HG03139 (cell line): ENCODE data around the gene STXBP1.

ENCODE experiments used
- ATAC-seq: cut with Tn5 transposase; IDR thresholded peaks from one replicate; pipeline ENCODE4 v1.9.1; 2021; ENCODE audit not compliant: unreplicated experiment

Gene STXBP1

GRCh38 chr9:127651697-127652610, 39.9 kb downstream of the STXBP1 start:
- no peak for ATAC-seq

DNA sequence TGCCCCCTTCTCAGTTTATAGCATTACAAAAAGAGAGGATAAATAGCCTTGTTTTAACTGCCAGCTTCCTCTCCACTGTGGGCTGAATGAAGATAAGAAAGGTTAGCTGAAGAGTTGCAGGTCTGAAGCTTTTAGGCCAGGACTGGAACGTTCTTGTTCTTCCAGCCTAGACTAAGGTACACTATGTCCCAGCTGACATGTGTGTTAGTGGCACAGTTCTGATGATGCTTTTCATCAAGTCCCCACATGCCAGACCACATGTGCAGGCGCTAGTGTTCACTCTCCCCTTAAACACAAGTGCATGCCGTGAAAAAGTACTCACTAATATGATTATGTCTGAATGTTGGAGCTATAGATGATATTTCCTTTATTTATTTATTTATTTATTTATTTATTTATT, 40.7 kb downstream of the STXBP1 start:
- ATAC-seq: no peak

DNA sequence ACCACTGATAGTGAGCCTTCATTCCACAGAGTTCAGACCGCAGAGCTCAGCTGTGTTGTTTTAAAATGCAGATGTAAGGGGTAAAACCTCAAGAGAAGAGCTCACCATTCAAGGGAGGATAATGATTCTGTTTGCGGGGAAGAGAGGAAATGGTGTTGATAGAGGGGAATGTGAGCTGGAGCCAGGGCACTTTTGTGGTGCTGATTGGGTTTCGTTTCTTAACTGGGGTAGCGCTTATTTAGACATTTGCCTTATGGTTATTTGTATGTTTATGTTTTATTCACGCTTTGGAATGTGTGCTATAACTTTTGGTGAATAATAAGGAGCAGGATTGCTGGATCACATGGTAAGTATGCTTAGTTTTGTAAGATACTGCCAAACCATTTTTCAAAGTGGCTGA, 42.5 kb downstream of the STXBP1 start:
- ATAC-seq: no peak

- no peak for ATAC-seq
These were observed 46.4 kb downstream of the STXBP1 start for GRCh38 chr9:127658428-127658827.

- no peak for ATAC-seq
These were observed 49.0 kb downstream of the STXBP1 start for GRCh38 chr9:127660886-127661741.

GRCh38 chr9:127662617-127663016, 50.5 kb downstream of the STXBP1 start:
- ATAC-seq: no peak

DNA sequence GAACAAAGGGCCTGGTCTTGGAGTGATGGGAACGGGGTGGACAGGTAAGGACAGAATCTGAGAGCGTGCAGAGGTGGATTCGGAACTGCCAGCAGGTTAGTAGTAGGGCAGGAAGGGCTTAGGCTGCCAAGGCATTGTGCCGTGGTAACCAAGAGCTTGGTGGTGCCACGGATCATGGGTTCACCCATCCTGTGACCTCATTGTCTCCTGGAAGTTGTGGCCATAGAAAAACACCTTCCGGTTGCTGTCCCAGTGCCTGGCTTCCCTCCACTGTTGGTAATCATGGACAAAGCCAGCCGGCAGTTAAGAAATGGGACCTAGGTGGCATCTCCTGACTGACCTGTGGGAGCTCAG, 52.2 kb downstream of the STXBP1 start:
- no peak for ATAC-seq

DNA sequence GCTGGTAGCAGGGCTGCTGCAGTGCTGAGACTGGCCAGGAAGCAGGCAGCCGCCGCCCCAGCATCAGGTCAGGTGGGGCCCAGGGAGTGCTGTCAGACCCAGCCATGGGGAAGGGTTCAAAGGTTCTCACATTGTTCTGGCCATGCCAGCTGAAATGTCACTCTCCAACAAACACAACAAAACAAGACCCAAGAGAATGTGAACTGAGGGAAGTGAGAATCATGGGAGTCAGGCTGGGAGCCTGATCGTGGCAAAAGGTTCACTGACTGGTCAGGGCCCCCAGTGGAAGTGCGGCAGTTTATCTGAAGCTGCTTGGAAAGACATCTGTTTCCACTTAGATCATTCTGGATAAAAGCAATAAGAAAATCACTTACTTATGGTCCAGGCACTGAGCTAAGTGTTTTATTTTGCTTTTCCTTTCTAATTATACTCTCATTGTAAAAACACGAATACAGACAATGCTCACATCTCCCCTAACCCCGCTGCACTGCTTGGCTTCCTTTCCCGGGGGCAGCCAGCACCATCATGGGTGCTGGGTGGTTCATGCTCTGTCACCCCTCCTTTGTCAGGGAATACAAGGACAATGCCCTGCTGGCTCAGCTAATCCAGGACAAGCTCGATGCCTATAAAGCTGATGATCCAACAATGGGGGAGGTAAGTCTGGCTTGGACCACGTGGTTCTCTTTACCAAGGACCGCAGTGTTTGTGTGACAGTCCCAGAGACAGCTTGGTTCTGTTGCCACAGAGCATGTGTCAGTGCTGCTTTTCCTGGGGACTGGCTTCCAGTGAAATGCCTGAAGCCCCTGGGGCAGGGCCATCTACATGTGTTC, 52.8 kb downstream of the STXBP1 start:
- ATAC-seq: no peak

GRCh38 chr9:127667127-127667844, 55.2 kb downstream of the STXBP1 start:
- no peak for ATAC-seq

DNA sequence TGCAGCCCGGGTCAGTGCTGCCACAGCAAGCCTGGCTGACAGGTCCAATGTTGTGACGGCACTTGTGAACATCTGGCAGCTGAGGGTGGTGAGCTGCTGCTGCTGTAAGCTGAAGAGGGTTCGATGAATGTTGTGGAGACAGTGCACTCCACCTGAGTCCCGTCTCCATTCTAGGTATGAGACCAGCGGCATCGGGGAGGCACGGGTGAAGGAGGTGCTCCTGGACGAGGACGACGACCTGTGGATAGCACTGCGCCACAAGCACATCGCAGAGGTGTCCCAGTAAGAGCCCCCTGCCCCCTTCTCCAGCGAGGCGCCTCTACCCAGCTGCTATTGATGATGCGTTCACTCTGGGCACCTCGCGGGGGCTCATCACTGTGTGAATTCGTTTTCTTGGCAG, 55.8 kb downstream of the STXBP1 start:
- ATAC-seq: no peak

DNA sequence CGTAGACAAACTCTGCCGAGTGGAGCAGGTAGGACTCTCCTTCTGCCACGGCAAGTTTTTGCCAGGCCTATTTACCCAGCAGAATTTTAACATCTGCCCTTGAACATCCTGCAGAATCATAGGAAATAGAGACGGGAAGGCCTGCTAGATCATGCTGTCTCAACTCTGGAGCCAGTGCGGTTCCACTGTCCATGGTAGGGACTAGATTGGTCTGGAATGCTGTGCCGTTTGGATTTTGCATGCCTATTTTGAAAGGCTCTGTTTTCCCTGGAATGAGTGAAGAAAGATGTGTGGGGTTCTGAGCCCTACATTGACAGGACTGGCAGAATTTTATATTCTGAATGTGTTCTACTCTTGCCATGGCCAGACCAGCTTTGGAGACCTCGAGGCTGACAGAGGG, 61.2 kb downstream of the STXBP1 start:
- no peak for ATAC-seq

DNA sequence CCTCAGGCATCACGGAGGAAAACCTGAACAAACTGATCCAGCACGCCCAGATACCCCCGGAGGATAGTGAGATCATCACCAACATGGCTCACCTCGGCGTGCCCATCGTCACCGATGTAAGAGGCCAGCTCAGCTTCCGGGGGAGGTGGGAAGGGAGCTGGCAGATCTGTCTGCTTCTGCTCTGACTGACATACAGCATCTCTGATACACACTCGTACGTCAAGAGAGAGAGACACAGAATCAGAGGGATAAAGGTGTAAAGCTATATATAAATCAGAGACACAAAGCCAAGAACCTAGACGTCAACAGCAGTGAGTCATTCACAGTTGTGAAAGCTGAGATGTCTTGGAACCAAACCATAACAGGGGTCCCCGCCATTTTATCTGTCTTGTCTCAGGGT, 64.6 kb downstream of the STXBP1 start:
- ATAC-seq: no peak

- ATAC-seq: no peak
These were observed 67.4 kb downstream of the STXBP1 start for GRCh38 chr9:127679506-127679905.

- no peak for ATAC-seq
These were observed 68.1 kb downstream of the STXBP1 start for GRCh38 chr9:127680226-127680625.

DNA sequence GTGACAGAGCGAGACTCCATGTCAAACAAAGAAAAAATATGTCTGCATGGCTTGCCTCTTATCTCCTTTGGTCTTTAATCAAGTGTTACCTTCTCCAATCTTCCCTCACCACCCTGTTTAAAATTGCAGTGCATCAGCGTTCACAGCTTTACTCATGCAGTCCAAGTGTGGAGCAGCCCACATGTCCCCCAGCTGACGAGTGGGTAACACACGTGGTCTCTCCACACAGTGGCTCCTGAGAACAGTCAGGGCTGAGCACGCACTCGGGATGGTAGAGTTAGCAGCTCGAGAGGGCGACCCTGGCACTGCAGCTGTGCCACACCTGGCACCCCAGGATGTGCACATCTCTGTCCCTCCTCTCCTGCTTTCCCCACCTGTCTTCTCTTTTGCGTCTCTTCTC, 68.8 kb downstream of the STXBP1 start:
- no peak for ATAC-seq

- ATAC-seq: no peak
These were observed 70.5 kb downstream of the STXBP1 start for GRCh38 chr9:127682351-127683136.

GRCh38 chr9:127683723-127684122, 71.6 kb downstream of the STXBP1 start:
- no peak for ATAC-seq

DNA sequence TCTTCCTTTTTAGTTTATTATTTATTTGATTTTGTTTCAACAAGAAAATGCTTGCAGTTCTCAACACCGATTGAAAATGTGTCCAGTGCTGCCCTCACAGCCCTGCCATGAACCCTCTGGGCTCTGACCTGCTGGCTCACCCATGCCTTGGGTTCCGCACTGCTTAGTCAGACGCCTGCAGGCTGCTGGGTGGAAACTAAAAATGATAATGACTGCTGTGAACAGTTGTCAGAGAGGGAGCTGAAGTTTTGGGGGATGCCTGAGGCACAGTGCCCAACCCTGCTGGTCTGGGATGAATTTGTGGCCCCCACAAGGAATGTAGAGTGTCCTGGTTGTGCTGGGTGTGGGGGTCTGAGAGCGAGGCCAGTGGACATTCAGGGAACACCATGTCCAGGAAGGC, 72.5 kb downstream of the STXBP1 start:
- no peak for ATAC-seq

DNA sequence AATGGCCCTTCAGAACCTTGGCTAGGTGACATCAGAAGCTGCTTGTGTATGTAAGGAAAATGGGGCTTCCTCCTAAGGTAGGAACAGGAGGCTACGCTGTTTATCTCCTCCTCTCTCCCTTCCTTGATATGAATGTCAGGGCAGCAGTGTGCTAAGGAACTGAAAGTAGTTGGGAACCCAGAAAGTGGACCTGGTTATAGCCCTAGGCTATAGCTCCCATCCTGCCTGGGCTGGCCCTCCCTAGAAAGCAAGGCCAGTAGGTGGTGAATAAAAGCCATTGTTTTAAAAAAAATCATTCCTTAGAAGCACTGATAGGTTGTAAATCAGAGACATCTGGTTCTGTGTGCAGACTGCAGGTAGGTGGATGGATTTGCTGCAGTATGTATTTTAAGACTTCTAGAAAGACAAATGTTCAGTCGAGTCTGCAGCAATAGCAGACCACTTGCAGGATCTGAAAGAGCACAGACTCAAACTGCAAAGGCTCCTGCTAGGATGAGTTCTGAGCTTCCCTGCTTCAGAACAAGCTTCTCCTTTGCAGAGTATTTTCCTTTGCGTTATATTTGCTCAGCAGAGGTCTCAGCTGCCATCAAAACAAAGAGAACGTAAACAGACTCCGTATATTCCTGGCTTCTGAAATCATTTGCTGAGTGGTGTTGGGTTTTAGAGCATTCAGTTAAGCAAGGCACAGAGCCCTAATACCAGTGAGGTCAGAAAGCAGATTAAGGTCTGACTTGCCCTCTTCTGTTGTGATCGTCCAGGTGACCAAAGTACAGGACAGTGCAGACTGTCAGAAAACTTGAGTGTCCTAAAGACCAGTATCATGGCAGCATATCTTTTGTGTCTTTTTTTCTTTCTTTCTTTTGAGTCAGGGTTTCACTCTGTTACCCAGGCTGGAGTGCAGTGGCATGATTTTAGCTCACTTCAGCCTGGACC, 74.7 kb downstream of the STXBP1 start:
- no peak for ATAC-seq
